ENCODE results near the gene KCTD15. TPM values are rescaled to one million over a fixed set of nuclear protein-coding genes. Genes with fewer than 3 reads are reported as not detected.
A peak's percentile ranks its signal among the peaks of the same experiment; 100 is the strongest.

The KCTD15 gene
- total RNA-seq, 2 donors from 2014 or later: 13.8 to 14.0 TPM

DNA sequence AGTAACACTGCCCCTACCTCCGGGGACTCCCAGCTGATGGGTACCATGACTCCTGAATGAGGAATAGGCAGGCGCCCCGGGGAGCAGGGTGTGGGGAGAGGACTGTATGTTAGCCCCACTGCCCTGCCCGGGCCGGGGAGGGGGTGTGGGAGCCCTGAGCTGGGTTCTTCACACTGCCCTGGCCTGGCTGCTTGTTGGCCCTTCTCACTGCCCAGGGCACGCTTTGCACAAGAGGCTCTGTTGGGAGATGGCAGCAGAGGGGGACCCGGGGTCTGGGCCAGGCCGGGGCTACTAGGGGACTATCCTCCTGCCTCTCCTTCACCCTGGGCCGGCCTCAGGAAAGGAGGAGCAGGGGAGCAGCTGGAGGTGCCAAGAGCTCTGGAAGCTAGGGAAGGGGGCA lies 19.3 kb upstream of the KCTD15 start:
- no peak overlapping the region for H3K9ac ChIP-seq (ENCODE audit: low read depth in 2 of 2, low read length in 2 of 2)
- intact Hi-C loops (cut with DNase I): loop anchor here (2.0 to 5.0 kb wide), 3 partner anchors 225 to 365 kb away; no protein-coding TSS in a partner anchor
- no peak for DNase-seq

DNA sequence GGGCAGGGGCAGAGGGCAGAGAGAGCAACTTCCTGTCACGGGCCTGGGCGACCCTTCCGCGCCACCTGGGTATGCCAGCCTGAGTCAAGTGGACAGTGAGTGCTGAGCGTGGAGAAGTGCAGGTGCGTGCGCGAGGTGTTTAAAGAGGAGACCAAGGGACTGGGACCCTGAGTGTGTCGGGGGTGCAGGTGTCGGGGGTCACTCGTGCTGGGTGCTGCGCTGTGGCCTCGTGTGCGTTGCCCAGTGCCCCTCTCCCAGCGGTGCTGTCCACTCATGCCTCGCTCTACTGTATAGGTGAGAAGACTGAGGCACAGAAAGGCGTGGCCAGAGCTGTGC lies 18.9 kb upstream of the KCTD15 start:
- Histone ChIP-seq H3K9ac (ENCODE audit: low read depth in 2 of 2, low read length in 2 of 2) (no peak overlapping the region), H3K9me3 (no peaks in the 10 kb centered on the region), H3K27me3 (no peaks in the 10 kb centered on the region), H3K27ac (no peak overlapping the region), H3K4me3 (no peak overlapping the region), H3K4me1 (no peaks in the 10 kb centered on the region), H3K36me3 (no peaks in the 10 kb centered on the region)
- TF ChIP-seq, protein P1, sequence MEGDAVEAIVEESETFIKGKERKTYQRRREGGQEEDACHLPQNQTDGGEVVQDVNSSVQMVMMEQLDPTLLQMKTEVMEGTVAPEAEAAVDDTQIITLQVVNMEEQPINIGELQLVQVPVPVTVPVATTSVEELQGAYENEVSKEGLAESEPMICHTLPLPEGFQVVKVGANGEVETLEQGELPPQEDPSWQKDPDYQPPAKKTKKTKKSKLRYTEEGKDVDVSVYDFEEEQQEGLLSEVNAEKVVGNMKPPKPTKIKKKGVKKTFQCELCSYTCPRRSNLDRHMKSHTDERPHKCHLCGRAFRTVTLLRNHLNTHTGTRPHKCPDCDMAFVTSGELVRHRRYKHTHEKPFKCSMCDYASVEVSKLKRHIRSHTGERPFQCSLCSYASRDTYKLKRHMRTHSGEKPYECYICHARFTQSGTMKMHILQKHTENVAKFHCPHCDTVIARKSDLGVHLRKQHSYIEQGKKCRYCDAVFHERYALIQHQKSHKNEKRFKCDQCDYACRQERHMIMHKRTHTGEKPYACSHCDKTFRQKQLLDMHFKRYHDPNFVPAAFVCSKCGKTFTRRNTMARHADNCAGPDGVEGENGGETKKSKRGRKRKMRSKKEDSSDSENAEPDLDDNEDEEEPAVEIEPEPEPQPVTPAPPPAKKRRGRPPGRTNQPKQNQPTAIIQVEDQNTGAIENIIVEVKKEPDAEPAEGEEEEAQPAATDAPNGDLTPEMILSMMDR (IDR thresholded peaks at IDR 0.05): no peak
- intact Hi-C loops (cut with DNase I): loop anchor here (2.0 to 5.0 kb wide), 3 partner anchors 225 to 365 kb away; no protein-coding TSS in a partner anchor
- no peak for DNase-seq

More for the DNA sequence above, 19.3 kb upstream of the KCTD15 start:
- H3K4me1 ChIP-seq: no peaks in the 10 kb centered on the region
- no peak overlapping the region for H3K27ac ChIP-seq
- H3K4me3 ChIP-seq: no peak overlapping the region
- no peaks in the 10 kb centered on the region for H3K27me3 ChIP-seq
- H3K9me3 ChIP-seq: no peaks in the 10 kb centered on the region
- TF ChIP-seq, protein P1 (IDR thresholded peaks at IDR 0.05): no peak
- H3K36me3 ChIP-seq: no peaks in the 10 kb centered on the region

DNA sequence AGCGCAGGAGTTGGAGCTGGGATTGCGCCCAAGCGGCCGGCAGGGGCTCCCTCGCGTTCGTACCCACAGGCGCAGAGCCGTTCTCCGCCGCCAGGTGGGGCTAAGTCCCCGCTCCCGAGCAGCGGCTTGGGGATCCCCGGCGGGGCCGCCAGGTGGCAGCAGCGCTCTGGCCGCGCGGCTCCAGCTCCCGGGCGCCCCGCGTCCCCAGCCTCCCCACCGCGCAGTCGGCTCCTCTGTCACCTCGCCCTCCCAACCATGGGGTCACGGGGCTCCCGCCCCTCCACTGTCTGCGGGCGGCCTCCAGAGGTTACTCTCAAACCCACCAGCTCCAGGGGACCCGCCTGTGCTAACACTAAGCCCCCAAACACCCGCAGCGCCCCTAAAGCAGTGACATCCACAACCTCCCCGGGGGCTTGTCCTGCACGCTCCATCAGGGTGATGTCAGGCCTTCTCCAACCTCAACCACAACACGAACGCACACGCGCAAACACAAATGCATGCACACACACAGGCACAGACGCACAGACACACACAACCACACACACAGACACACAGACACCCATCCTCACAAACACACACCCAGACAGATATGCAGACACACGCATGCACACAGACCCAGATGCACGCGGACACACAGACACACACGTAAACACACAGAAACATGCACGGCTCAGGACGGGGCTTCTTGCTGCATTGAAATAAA lies 18.4 kb upstream of the KCTD15 start:
- Histone ChIP-seq H3K9ac (ENCODE audit: low read depth in 2 of 2, low read length in 2 of 2) (peak overlapping the region in 1 of 2 donors; percentile 30), H3K4me1 (no peaks in the 10 kb centered on the region), H3K27ac (no peak overlapping the region), H3K27me3 (no peaks in the 10 kb centered on the region), H3K9me3 (no peaks in the 10 kb centered on the region), H3K36me3 (no peaks in the 10 kb centered on the region), H3K4me3 (no peak overlapping the region)
- TF ChIP-seq, protein P1 (IDR thresholded peaks at IDR 0.05): peak; percentile 100
- DNase-seq: peak; percentile 82
- intact Hi-C loops (cut with DNase I): loop anchor here (5.0 kb wide), 2 partner anchors 224 to 364 kb away; no protein-coding TSS in a partner anchor

DNA sequence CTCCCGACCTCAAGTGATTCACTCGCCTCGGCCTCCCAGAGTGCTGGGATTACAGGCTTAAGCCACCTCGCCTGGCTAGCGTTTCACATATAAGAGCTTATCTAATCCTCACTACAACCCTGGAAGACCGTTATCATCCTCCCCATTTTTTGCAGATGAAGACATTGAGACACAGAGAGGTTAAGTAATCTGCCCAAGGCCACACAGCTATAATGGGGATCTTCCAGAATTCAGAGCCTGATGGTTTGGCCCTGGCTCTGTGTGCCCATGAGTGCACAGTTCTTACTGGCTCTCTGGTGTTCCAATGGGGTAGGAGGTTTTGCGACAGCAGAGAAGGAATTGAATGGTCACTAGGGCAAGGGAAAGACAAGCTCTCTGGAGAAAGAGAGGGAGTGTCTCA lies 16.8 kb upstream of the KCTD15 start:
- no peaks in the 10 kb centered on the region for H3K36me3 ChIP-seq
- TF ChIP-seq, protein P1 (IDR thresholded peaks at IDR 0.05): no peak
- no peaks in the 10 kb centered on the region for H3K27me3 ChIP-seq
- H3K9ac ChIP-seq (ENCODE audit: low read depth in 2 of 2, low read length in 2 of 2): no peak overlapping the region
- H3K4me3 ChIP-seq: no peak overlapping the region
- no peak overlapping the region for H3K27ac ChIP-seq
- H3K9me3 ChIP-seq: no peaks in the 10 kb centered on the region
- no peak for DNase-seq
- intact Hi-C loops (cut with DNase I): loop anchor here (5.0 kb wide), 2 partner anchors 222 to 362 kb away; no protein-coding TSS in a partner anchor
- H3K4me1 ChIP-seq: no peaks in the 10 kb centered on the region

DNA sequence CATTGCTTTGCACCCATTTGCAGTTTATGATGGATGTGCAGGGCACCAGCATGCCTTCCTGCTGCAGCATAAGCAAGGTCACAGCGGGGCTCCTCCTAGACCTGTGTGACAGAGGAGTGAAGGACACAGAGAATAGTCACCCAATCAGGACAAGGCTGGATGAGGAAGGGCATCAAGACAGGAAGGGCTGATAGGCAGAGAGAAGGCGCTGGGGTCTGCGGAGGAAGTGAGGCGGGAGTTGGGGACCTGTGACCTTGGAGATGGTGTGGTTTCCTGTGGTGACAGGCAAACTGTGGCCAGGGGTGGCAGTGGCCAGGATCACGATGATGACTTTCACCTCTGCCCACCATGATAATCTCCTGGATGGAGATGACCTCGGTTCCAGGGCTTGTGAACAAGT lies 16.4 kb upstream of the KCTD15 start:
- Histone ChIP-seq H3K27me3 (no peaks in the 10 kb centered on the region), H3K9ac (ENCODE audit: low read depth in 2 of 2, low read length in 2 of 2) (no peak overlapping the region), H3K4me1 (no peaks in the 10 kb centered on the region), H3K36me3 (no peaks in the 10 kb centered on the region), H3K9me3 (no peaks in the 10 kb centered on the region), H3K27ac (no peak overlapping the region), H3K4me3 (no peak overlapping the region)
- no peak for DNase-seq
- intact Hi-C loops (cut with DNase I): no loop called here
- TF ChIP-seq, protein P1 (IDR thresholded peaks at IDR 0.05): no peak

Measured in colonic mucosa (tissue), 4 donors.